H1 (cell line): Measurements from ENCODE around the gene SNRPE. TPM values are rescaled to one million over a fixed set of nuclear protein-coding genes. Genes with fewer than 3 reads are reported as not detected.

Source experiments
- CTCF ChIA-PET: fragments of 300-600 bp; sonication (Branson Sonifier 250); formaldehyde crosslinking; loops from one replicate; lab custom pipeline; 2021; ENCODE audit not compliant: partially characterized antibody; lab: Charles Lee
- POLR2A ChIA-PET: fragments of 300-600 bp; sonication (Branson Sonifier 250); formaldehyde crosslinking; loops from one replicate; lab custom pipeline; 2021; ENCODE audit warnings: inconsistent platforms; ENCODE audit not compliant: partially characterized antibody; lab: Charles Lee
- DNase-seq, 2 experiments: peaks; one replicate each; pipeline versions ENCODE4 v3.0.0 to v3.0.0-alpha.2; 2010 to 2022; ENCODE audit warnings: low spot score in 2 of 2, low read depth in 1 of 2, mixed read lengths in 1 of 2
- FAIRE-seq: peaks from 2 replicates; lab custom pipeline; 2011; peaks lifted over from hg19 to GRCh38; lab: Jason Lieb, UNC
- H2AFZ ChIP-seq: 2 replicates; pipeline ENCODE4 v1.8.1; 2012; ENCODE audit warnings: low read length, inconsistent platforms
- H2AK5ac ChIP-seq: 2 replicates; pipeline ENCODE4 v1.6.1; 2013; ENCODE audit warnings: low read depth, low read length
- H2BK120ac ChIP-seq: replicated peaks from 2 replicates; pipeline ENCODE3; 2013; ENCODE audit warnings: low read depth, low read length, inconsistent platforms
- H2BK12ac ChIP-seq: 2 replicates; pipeline ENCODE4 v1.6.1; 2013; ENCODE audit warnings: low read depth, low read length
- H2BK15ac ChIP-seq: 2 replicates; pipeline ENCODE4 v1.6.1; 2013; ENCODE audit warnings: low read length
- H2BK20ac ChIP-seq: 2 replicates; pipeline ENCODE4 v1.6.1; 2013; ENCODE audit warnings: low read length
- H2BK5ac ChIP-seq: 2 replicates; pipeline ENCODE4 v1.6.1; 2013; ENCODE audit warnings: low read depth, low read length
- H3K14ac ChIP-seq: 2 replicates; pipeline ENCODE4 v1.6.1; 2013; ENCODE audit warnings: inconsistent platforms; ENCODE audit not compliant: insufficient read length
- H3K18ac ChIP-seq: 2 replicates; pipeline ENCODE4 v1.6.1; 2013; ENCODE audit warnings: low read length; ENCODE audit errors: extremely low read depth
- H3K23ac ChIP-seq: 2 replicates; pipeline ENCODE4 v1.6.1; 2013; ENCODE audit warnings: inconsistent platforms; ENCODE audit not compliant: insufficient read length
- H3K23me2 ChIP-seq: 2 replicates; pipeline ENCODE4 v1.6.1; 2013; ENCODE audit warnings: low read depth, low read length
- H3K27ac ChIP-seq: 2 replicates; pipeline ENCODE4 v1.6.1; 2011; ENCODE audit warnings: low read depth, low read length, inconsistent platforms
- H3K27me3 ChIP-seq, 4 experiments: replicated peaks in 1 of 4; 1 replicate in 1 of 4; 2 replicates in 3 of 4; pipeline versions ENCODE4 v1.6.1 to v1.8.1; 2011 to 2013; ENCODE audit warnings: low read length in 3 of 4, mild to moderate bottlenecking in 3 of 4, inconsistent platforms in 2 of 4, mixed read lengths in 2 of 4, moderate library complexity in 1 of 4; ENCODE audit not compliant: control insufficient read depth in 3 of 4, insufficient read depth in 3 of 4; ENCODE audit errors: extremely low read depth in 1 of 4
- H3K36me3 ChIP-seq, 4 experiments: 2 replicates each; pipeline versions ENCODE4 v1.6.1 to v1.8.1; 2011 to 2013; ENCODE audit warnings: mild to moderate bottlenecking in 4 of 4, low read length in 3 of 4, moderate library complexity in 2 of 4, control low read depth in 1 of 4, inconsistent platforms in 1 of 4; ENCODE audit not compliant: insufficient read depth in 4 of 4, control insufficient read depth in 2 of 4
- H3K4ac ChIP-seq: replicated peaks from 2 replicates; pipeline ENCODE3; 2013; ENCODE audit warnings: low read length, low read depth, mixed read lengths, inconsistent platforms; ENCODE audit not compliant: insufficient read length
- H3K4me1 ChIP-seq, 4 experiments: replicated peaks in 1 of 4; 1 replicate in 1 of 4; 2 replicates in 3 of 4; pipeline versions ENCODE4 v1.6.1 to v1.8.1; 2011 to 2013; ENCODE audit warnings: low read length in 3 of 4, inconsistent platforms in 2 of 4, mixed read lengths in 1 of 4; ENCODE audit not compliant: insufficient read depth in 4 of 4, control insufficient read depth in 3 of 4
- H3K4me2 ChIP-seq, 2 experiments: 2 replicates each; pipeline versions ENCODE4 v1.6.1 to v1.8.1; 2011 to 2013; ENCODE audit warnings: low read depth in 2 of 2, low read length in 2 of 2, control low read depth in 1 of 2, inconsistent platforms in 1 of 2, mild to moderate bottlenecking in 1 of 2; ENCODE audit not compliant: insufficient read depth in 1 of 2
- H3K4me3 ChIP-seq, 4 experiments: fragments of 200-600, 300-600 bp in 1 of 4; sonication (generic), shearing (Covaris generic), sonication (Bioruptor Twin) in 1 of 4; 2 replicates each; pipeline versions ENCODE4 v1.5.1 to v1.8.1; 2011 to 2016; ENCODE audit warnings: low read length in 4 of 4, low read depth in 3 of 4, control low read depth in 2 of 4, inconsistent platforms in 2 of 4, mild to moderate bottlenecking in 2 of 4, mixed read lengths in 1 of 4, moderate library complexity in 1 of 4; ENCODE audit not compliant: insufficient read depth in 2 of 4; ENCODE audit errors: extremely low read depth in 1 of 4
- H3K56ac ChIP-seq: replicated peaks from 2 replicates; pipeline ENCODE3; 2013; ENCODE audit warnings: low read depth, mild to moderate bottlenecking, mixed read lengths, low read length, inconsistent platforms; ENCODE audit not compliant: insufficient read length
- H3K79me1 ChIP-seq: 2 replicates; pipeline ENCODE4 v1.6.1; 2013; ENCODE audit warnings: low read depth, low read length, control low read depth
- H3K79me2 ChIP-seq, 2 experiments: 2 replicates each; pipeline versions ENCODE4 v1.6.1 to v1.8.1; 2012 to 2013; ENCODE audit warnings: low read length in 2 of 2, mild to moderate bottlenecking in 2 of 2, inconsistent platforms in 1 of 2; ENCODE audit not compliant: insufficient read depth in 2 of 2, control insufficient read depth in 1 of 2
- H3K9ac ChIP-seq, 4 experiments: replicated peaks in 1 of 4; 1 replicate in 1 of 4; 2 replicates in 3 of 4; pipeline versions ENCODE4 v1.6.1 to v1.8.1; 2011 to 2013; ENCODE audit warnings: low read depth in 3 of 4, low read length in 3 of 4, control low read depth in 2 of 4, mild to moderate bottlenecking in 2 of 4, moderate library complexity in 2 of 4, inconsistent platforms in 1 of 4; ENCODE audit errors: extremely low read depth in 1 of 4
- H3K9me3 ChIP-seq, 2 experiments: 2 replicates each; pipeline versions ENCODE4 v1.6.1 to v1.8.1; 2012 to 2013; ENCODE audit warnings: mild to moderate bottlenecking in 2 of 2, moderate library complexity in 2 of 2, control low read depth in 1 of 2, inconsistent platforms in 1 of 2, low read depth in 1 of 2, low read length in 1 of 2, mixed read lengths in 1 of 2; ENCODE audit not compliant: insufficient read depth in 2 of 2
- H4K20me1 ChIP-seq, 2 experiments: replicated peaks in 1 of 2; 2 replicates each; pipeline versions ENCODE3 to v1.8.1; 2011 to 2013; ENCODE audit warnings: inconsistent platforms in 2 of 2, low read length in 2 of 2, mild to moderate bottlenecking in 1 of 2; ENCODE audit not compliant: insufficient read depth in 2 of 2, control insufficient read depth in 1 of 2
- H4K5ac ChIP-seq: 2 replicates; pipeline ENCODE4 v1.6.1; 2013; ENCODE audit warnings: low read length, low read depth, mixed read lengths, inconsistent platforms; ENCODE audit not compliant: insufficient read length
- H4K8ac ChIP-seq: 2 replicates; pipeline ENCODE4 v1.8.0; 2013; ENCODE audit warnings: mild to moderate bottlenecking, moderate library complexity, low read length, inconsistent platforms; ENCODE audit not compliant: insufficient read depth; ENCODE audit errors: extremely low read depth
- H4K91ac ChIP-seq: replicated peaks from 2 replicates; pipeline ENCODE3; 2013; ENCODE audit warnings: low read length, mixed read lengths, inconsistent platforms; ENCODE audit not compliant: insufficient read length
- POU5F1 ChIP-seq: IDR thresholded peaks from 2 replicates; pipeline ENCODE4 v1.6.1; 2011; ENCODE audit warnings: low read depth, mild to moderate bottlenecking, low read length, moderate library complexity
- WGBS, 2 experiments: shearing (Covaris generic) in 1 of 2; methylation state at CpG; one replicate each; pipeline versions ENCODE4 v1.1.6 to v1.1.7; 2013 to 2015; ENCODE audit warnings: low lambda C conversion rate in 2 of 2, mixed read lengths in 2 of 2, inconsistent platforms in 1 of 2, low coverage in 1 of 2, missing lambda C conversion rate in 1 of 2; ENCODE audit not compliant: insufficient replicate concordance in 2 of 2, insufficient coverage in 1 of 2, insufficient read length in 1 of 2; ENCODE audit errors: extremely low coverage in 1 of 2, missing lambda C conversion rate in 1 of 2; 5-methylcytosine and 5-hydroxymethylcytosine counted together
- polyA plus RNA-seq, 7 experiments: library from polyadenylated mRNA; depleted of rRNA in 3 of 7; stranded (reverse) in 5 of 7; unstranded in 2 of 7; fragments of >200 nt in 5 of 7; fragments of 200-250 nt in 2 of 7; gene quantifications; 1 replicate in 5 of 7; 2 replicates in 1 of 7; 4 replicates in 1 of 7; pipeline versions ENCODE4 v1.2.1 to v1.2.3, GENCODE V29; 2011 to 2013; ENCODE audit warnings: missing spikeins in 2 of 7, mixed read lengths in 2 of 7
- total RNA-seq: library from RNA; stranded (reverse); fragmentation: NEBNext Ultra II Directional; extraction: Animal tissue kit (Norgen Biotek cat#: 25700); gene quantifications from 2 replicates; pipeline ENCODE4 v1.2.1, GENCODE V29; 2021
- TF ChIP-seq, protein P1 (sequence below): IDR thresholded peaks from 2 replicates; pipeline ENCODE4 v1.6.1; 2012; ENCODE audit warnings: low read length, inconsistent platforms

The SNRPE gene
- total and polyA plus RNA-seq, 2 of the 8 experiments (the other 6 are each of a cell fraction or from before 2014, with no cell fraction given) = 416 to 461 TPM

DNA sequence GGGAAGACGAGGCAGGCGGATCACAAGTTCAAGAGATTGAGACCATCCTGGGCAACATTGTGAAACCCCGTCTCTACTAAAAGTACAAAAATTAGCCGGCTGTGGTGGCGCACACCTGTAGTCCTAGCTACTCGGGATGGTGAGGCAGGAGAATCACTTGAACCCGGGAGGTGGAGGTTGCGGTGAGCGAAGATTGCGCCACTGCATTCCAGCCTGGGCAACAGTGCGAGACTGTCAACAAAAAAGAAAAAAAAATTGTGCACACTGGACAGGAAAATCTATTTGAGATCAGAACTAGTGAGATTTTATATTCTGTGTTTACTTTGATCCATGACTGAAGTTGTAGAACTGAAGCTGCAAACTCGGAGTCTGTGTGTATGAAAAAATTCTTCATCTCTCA lies 40.2 kb downstream of the SNRPE start:
- ChIA-PET POLR2A (interaction anchor here (0.8 to 1.5 kb wide), 3 partner anchors 12 to 24 kb away, joined by 3 to 5 read pairs (median 3); no protein-coding TSS in a partner anchor), CTCF (interaction anchor here (1.8 to 4.0 kb wide), 2 partner anchors 30 to 228 kb away, joined by 8 to 14 read pairs; no protein-coding TSS in a partner anchor)
- Histone ChIP-seq H3K27me3 (no peaks in the 10 kb centered on the region), H3K18ac (no peak overlapping the region), H3K23ac (no peak overlapping the region), H3K9ac (no peak overlapping the region), H3K4me3 (no peak overlapping the region), H3K4me1 (no peaks in the 10 kb centered on the region), H2BK15ac (no peak overlapping the region), H2AK5ac (no peak overlapping the region), H3K4ac (no peak overlapping the region), H3K9me3 (peaks cover 7 to 8% of the 10 kb centered on the region in 2 experiments; a peak in 2 of 4 replicates), H2BK120ac (no peak overlapping the region), H4K8ac (no peak overlapping the region), H3K79me1 (no peaks in the 10 kb centered on the region), H3K56ac (no peak overlapping the region), H2BK5ac (no peak overlapping the region), H2BK20ac (no peak overlapping the region), H3K79me2 (no peaks in the 10 kb centered on the region), H4K5ac (no peak overlapping the region), H3K27ac (no peak overlapping the region), H3K4me2 (no peak overlapping the region), H3K36me3 (no peaks in the 10 kb centered on the region), H4K91ac (no peak overlapping the region), H3K23me2 (no peaks in the 10 kb centered on the region), H3K14ac (no peak overlapping the region), H2AFZ (no peak overlapping the region), H4K20me1 (no peaks in the 10 kb centered on the region), H2BK12ac (no peak overlapping the region)
- DNase-seq = no peak
- no peak for FAIRE-seq
- TF ChIP-seq POU5F1 = no peak
- TF ChIP-seq, protein P1, sequence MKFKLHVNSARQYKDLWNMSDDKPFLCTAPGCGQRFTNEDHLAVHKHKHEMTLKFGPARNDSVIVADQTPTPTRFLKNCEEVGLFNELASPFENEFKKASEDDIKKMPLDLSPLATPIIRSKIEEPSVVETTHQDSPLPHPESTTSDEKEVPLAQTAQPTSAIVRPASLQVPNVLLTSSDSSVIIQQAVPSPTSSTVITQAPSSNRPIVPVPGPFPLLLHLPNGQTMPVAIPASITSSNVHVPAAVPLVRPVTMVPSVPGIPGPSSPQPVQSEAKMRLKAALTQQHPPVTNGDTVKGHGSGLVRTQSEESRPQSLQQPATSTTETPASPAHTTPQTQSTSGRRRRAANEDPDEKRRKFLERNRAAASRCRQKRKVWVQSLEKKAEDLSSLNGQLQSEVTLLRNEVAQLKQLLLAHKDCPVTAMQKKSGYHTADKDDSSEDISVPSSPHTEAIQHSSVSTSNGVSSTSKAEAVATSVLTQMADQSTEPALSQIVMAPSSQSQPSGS = no peak
- WGBS, 2 experiments = 99% methylated on average over 12 of the region's 12 CpGs; no CpG with 5 or more reads in 1 of the 2 experiments
